8988T (cell line): ENCODE measurements around the gene TMEM63B.

Source experiments
- DNase-seq: peaks from one replicate; pipeline ENCODE4 v3.0.0; 2011

The TMEM63B gene

GRCh38 chr6:44145839-44146238 is 18.5 kb downstream of the TMEM63B start:
- DNase-seq = no peak

- no peak for DNase-seq
Observed at GRCh38 chr6:44146685-44147084, 19.3 kb downstream of the TMEM63B start.

- no peak for DNase-seq
Observed at GRCh38 chr6:44147256-44147655, 19.9 kb downstream of the TMEM63B start.

- no peak for DNase-seq
Observed at GRCh38 chr6:44148306-44148705, 21.0 kb downstream of the TMEM63B start.

- DNase-seq = no peak
Observed at GRCh38 chr6:44149369-44150012, 22.1 kb downstream of the TMEM63B start.

- no peak for DNase-seq
Observed at GRCh38 chr6:44150317-44150917, 23.1 kb downstream of the TMEM63B start.

- peak; percentile 90 for DNase-seq
Observed at GRCh38 chr6:44151348-44152108, 24.2 kb downstream of the TMEM63B start.

GRCh38 chr6:44152109-44152461 is 24.7 kb downstream of the TMEM63B start:
- no peak for DNase-seq

- DNase-seq = no peak
Observed at GRCh38 chr6:44152533-44152932, 25.2 kb downstream of the TMEM63B start.

- DNase-seq = no peak
Observed at GRCh38 chr6:44154067-44154466, 26.7 kb downstream of the TMEM63B start.

- DNase-seq = no peak
Observed at GRCh38 chr6:44156494-44157151, 29.3 kb downstream of the TMEM63B start.

GRCh38 chr6:44157152-44157521 is 29.8 kb downstream of the TMEM63B start:
- DNase-seq = no peak

- no peak for DNase-seq
Observed at GRCh38 chr6:44158770-44159228, 31.4 kb downstream of the TMEM63B start, which contains the start of gene CAPN11. Gene CAPN11, plus strand, starts transcription at chr6:44158820. Its CDS starts 29 bp downstream, at chr6:44158849.

GRCh38 chr6:44161997-44162338 is 34.6 kb downstream of the TMEM63B start:
- DNase-seq = no peak

- DNase-seq = no peak
Observed at GRCh38 chr6:44162876-44163625, 35.7 kb downstream of the TMEM63B start.

- DNase-seq = no peak
Observed at GRCh38 chr6:44166116-44166515, 38.8 kb downstream of the TMEM63B start.

GRCh38 chr6:44166591-44167184 is 39.3 kb downstream of the TMEM63B start:
- DNase-seq = no peak

- DNase-seq = no peak
Observed at GRCh38 chr6:44167567-44167966, 40.2 kb downstream of the TMEM63B start.

GRCh38 chr6:44169154-44169553 is 41.8 kb downstream of the TMEM63B start:
- no peak for DNase-seq

GRCh38 chr6:44169886-44170570 is 42.7 kb downstream of the TMEM63B start:
- DNase-seq = no peak

GRCh38 chr6:44171899-44172546 is 44.7 kb downstream of the TMEM63B start:
- no peak for DNase-seq
